Measurements from ENCODE around the gene FAM168B.

FAM168B gene

GRCh38 chr2:131055169-131056065 is 37.8 kb downstream of the FAM168B start:
- H3K4me3 ChIP-seq (replicated peaks in 1 of 2; ENCODE audit: low read depth in 2 of 2, low read length in 2 of 2): no peak overlapping the region
- TF ChIP-seq, protein P1, sequence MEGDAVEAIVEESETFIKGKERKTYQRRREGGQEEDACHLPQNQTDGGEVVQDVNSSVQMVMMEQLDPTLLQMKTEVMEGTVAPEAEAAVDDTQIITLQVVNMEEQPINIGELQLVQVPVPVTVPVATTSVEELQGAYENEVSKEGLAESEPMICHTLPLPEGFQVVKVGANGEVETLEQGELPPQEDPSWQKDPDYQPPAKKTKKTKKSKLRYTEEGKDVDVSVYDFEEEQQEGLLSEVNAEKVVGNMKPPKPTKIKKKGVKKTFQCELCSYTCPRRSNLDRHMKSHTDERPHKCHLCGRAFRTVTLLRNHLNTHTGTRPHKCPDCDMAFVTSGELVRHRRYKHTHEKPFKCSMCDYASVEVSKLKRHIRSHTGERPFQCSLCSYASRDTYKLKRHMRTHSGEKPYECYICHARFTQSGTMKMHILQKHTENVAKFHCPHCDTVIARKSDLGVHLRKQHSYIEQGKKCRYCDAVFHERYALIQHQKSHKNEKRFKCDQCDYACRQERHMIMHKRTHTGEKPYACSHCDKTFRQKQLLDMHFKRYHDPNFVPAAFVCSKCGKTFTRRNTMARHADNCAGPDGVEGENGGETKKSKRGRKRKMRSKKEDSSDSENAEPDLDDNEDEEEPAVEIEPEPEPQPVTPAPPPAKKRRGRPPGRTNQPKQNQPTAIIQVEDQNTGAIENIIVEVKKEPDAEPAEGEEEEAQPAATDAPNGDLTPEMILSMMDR (IDR thresholded peaks at IDR 0.05; ENCODE audit: low read depth, low read length): no peak
- DNase-seq (ENCODE audit: low read depth in 2 of 2): peak in 1 of 2 donors; percentile 18

GRCh38 chr2:131054488-131054887 is 38.8 kb downstream of the FAM168B start:
- no peak for DNase-seq (ENCODE audit: low read depth in 2 of 2)
- H3K4me3 ChIP-seq (replicated peaks in 1 of 2; ENCODE audit: low read depth in 2 of 2, low read length in 2 of 2): no peak overlapping the region
- TF ChIP-seq, protein P1 (IDR thresholded peaks at IDR 0.05; ENCODE audit: low read depth, low read length): no peak

DNA sequence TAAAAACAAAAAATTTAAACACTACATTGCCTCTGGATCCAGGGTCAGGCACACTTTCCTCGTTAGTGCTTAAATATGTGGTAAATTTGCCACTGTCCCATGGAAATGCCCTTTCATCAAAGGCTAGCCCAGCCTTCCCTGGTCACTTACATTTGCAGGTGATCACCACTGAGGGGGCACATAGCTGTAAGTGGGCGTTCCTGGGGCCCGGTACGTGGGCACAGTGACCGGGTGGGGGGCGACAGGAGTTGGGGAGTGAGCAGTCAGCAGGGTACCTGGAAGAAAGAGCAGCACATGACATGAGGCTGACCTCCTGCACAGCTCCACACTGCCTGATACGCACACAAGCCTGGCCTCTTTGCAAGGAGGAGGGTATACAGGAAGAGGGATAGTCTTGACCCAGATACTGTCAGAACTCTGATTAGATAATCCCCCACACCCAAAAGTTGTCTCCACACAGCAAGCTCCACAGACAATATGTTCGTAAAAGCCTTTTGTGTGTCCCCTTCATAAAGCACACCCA is 40.5 kb downstream of the FAM168B start:
- no peak for DNase-seq (ENCODE audit: low read depth in 2 of 2)
- H3K4me3 ChIP-seq (replicated peaks in 1 of 2; ENCODE audit: low read depth in 2 of 2, low read length in 2 of 2): no peak overlapping the region
- TF ChIP-seq, protein P1 (IDR thresholded peaks at IDR 0.05; ENCODE audit: low read depth, low read length): no peak

DNA sequence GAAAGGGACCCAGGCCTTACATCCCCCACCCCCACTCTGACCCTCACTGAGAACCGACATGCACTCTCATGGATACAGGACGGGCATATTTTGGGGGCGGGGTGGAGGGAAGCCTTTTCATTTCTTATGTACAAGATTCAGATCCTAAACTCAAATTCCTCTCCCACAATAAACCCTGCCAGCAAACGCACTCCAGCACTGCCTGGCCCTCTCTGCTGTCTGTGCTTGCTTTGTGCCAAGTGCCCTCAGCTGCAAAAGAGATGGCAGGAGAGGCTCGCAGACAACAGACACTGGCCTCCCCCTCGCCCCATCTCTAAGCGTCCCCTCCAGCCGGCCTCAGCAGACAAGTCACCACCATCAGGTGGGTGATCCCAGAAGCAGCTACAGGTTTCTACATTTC is 42.4 kb downstream of the FAM168B start:
- TF ChIP-seq, protein P1 (IDR thresholded peaks at IDR 0.05; ENCODE audit: low read depth, low read length): no peak
- H3K4me3 ChIP-seq (replicated peaks in 1 of 2; ENCODE audit: low read depth in 2 of 2, low read length in 2 of 2): no peak overlapping the region
- no peak for DNase-seq (ENCODE audit: low read depth in 2 of 2)

DNA sequence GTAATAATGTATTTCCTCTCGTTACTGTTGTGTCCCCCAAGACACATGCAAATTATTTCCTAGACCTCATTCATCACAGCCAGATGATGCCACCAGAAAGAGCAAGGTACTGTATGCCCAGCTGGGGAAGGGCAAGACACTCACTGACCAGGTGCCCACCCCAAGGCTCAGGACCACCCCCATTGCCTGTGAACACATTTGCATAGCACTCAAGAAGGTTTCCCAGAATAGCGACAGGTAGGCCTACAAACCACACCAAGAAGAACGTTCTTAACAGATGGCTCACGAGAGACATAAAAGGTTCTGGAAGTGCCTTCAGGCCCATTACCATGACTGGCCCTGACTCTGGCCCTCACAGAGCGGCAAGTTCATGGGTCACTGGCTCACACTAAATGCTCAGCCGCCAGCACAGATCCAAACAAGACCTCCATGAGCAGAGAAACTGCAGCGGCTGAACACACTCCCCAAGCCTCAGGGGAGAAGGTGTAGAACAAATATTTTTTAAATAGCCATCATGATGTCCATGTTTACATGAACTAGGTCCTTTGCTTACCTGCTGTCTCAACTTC is 44.0 kb downstream of the FAM168B start:
- TF ChIP-seq, protein P1 (IDR thresholded peaks at IDR 0.05; ENCODE audit: low read depth, low read length): no peak

GRCh38 chr2:131048641-131049040 is 44.6 kb downstream of the FAM168B start:
- DNase-seq (ENCODE audit: low read depth in 2 of 2): no peak
- TF ChIP-seq, protein P1 (IDR thresholded peaks at IDR 0.05; ENCODE audit: low read depth, low read length): no peak
- no peak overlapping the region for H3K4me3 ChIP-seq (replicated peaks in 1 of 2; ENCODE audit: low read depth in 2 of 2, low read length in 2 of 2)

More for the DNA sequence above, 44.0 kb downstream of the FAM168B start:
- no peak overlapping the region for H3K4me3 ChIP-seq (replicated peaks in 1 of 2; ENCODE audit: low read depth in 2 of 2, low read length in 2 of 2)
- DNase-seq (ENCODE audit: low read depth in 2 of 2): no peak

Measured in cardiac fibroblast (primary cell).